Erythroblast (primary cell): ENCODE results near the gene SEPTIN3.

Source experiments
- GATA1 ChIP-seq: IDR thresholded peaks from 2 replicates; pipeline ENCODE4 v1.6.1; 2011; ENCODE audit warnings: low read depth, mild to moderate bottlenecking, control low read depth, low read length, moderate library complexity
- POLR2A ChIP-seq: IDR thresholded peaks from 2 replicates; pipeline ENCODE4 v1.6.1; 2011; ENCODE audit warnings: mild to moderate bottlenecking, low read length

- TF ChIP-seq POLR2A: no peak
- TF ChIP-seq GATA1: no peak
These were observed 20.0 kb downstream of the SEPTIN3 start for GRCh38 chr22:41989246-41989645.
